ENCODE results near the gene MPRIP.

Gene MPRIP

GRCh38 chr17:17118399-17118798, 76.1 kb downstream of the MPRIP start:
- H3K36me3 Mint-ChIP-seq: no peaks in the 10 kb centered on the region
- peaks cover 81% of the 10 kb centered on the region for H3K4me1 Mint-ChIP-seq (ENCODE audit: low read depth)
- no peaks in the 10 kb centered on the region for H3K9me3 Mint-ChIP-seq (ENCODE audit: low read depth)
- no peaks in the 10 kb centered on the region for H3K27me3 Mint-ChIP-seq
- peak overlapping the region; percentile 94 for H3K27ac Mint-ChIP-seq
- peak overlapping the region; percentile 53 for H3K4me3 Mint-ChIP-seq

DNA sequence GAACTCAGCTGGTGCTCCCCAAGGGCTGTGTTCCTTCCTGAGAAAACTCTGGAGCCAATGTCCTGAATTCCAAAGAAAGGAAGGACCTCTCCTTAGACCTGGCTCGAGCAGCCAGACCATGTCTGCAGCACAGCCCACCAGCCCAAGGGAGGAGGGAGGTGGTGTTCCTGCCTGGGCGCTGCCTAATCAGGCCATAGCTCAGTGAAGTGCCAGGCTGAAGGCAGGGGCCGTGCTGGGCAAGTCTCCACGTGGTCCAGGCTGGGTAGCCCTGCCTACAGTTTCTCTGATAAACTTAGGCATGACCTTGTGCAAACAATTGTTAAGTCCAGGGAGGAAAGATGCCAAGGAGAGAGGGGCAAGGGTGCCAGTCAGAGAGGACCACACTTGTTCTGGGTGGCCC, 76.8 kb downstream of the MPRIP start:
- Mint-ChIP-seq H3K4me3 (no peak overlapping the region), H3K36me3 (no peaks in the 10 kb centered on the region), H3K4me1 (ENCODE audit: low read depth) (peaks cover 81% of the 10 kb centered on the region), H3K9me3 (ENCODE audit: low read depth) (no peaks in the 10 kb centered on the region), H3K27me3 (no peaks in the 10 kb centered on the region), H3K27ac (peak overlapping the region; percentile 94)

GRCh38 chr17:17119533-17119932, 77.3 kb downstream of the MPRIP start:
- peak overlapping the region; percentile 94 for H3K27ac Mint-ChIP-seq
- H3K4me1 Mint-ChIP-seq (ENCODE audit: low read depth): peaks cover 80% of the 10 kb centered on the region
- H3K9me3 Mint-ChIP-seq (ENCODE audit: low read depth): no peaks in the 10 kb centered on the region
- H3K4me3 Mint-ChIP-seq: peak overlapping the region; percentile 36
- no peaks in the 10 kb centered on the region for H3K27me3 Mint-ChIP-seq
- H3K36me3 Mint-ChIP-seq: no peaks in the 10 kb centered on the region

DNA sequence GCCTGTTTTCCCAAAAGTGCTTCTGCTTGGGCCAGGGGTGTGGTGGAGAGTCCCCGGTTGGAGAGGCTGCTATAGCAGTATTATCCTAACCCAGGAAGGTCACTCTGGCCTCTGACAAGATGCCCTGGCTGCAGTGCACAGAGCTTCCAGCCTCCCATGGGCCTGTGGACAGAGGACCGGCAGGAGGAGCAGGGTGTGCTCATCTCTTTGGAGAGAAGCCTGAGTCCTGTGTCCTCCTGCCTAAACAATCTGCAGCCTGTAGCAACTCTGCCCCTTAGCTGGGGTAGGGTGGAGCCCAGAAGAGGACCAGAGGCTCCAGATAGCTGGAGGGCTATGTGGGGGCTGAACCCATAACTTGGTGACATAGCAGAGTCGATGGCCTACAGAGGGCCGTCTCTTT, 78.0 kb downstream of the MPRIP start:
- no peaks in the 10 kb centered on the region for H3K9me3 Mint-ChIP-seq (ENCODE audit: low read depth)
- H3K4me3 Mint-ChIP-seq: no peak overlapping the region
- no peaks in the 10 kb centered on the region for H3K36me3 Mint-ChIP-seq
- H3K27me3 Mint-ChIP-seq: no peaks in the 10 kb centered on the region
- H3K4me1 Mint-ChIP-seq (ENCODE audit: low read depth): peaks cover 80% of the 10 kb centered on the region
- H3K27ac Mint-ChIP-seq: peak overlapping the region; percentile 94

- H3K4me3 Mint-ChIP-seq: no peak overlapping the region
Observed at GRCh38 chr17:17120701-17121100, 78.4 kb downstream of the MPRIP start.

GRCh38 chr17:17121162-17121561, 78.9 kb downstream of the MPRIP start:
- peak overlapping the region; percentile 94 for H3K27ac Mint-ChIP-seq
- no peaks in the 10 kb centered on the region for H3K27me3 Mint-ChIP-seq
- no peaks in the 10 kb centered on the region for H3K9me3 Mint-ChIP-seq (ENCODE audit: low read depth)
- H3K4me1 Mint-ChIP-seq (ENCODE audit: low read depth): peaks cover 82% of the 10 kb centered on the region
- no peaks in the 10 kb centered on the region for H3K36me3 Mint-ChIP-seq
- H3K4me3 Mint-ChIP-seq: no peak overlapping the region

More at GRCh38 chr17:17120701-17121100, 78.4 kb downstream of the MPRIP start:
- Mint-ChIP-seq H3K27me3 (no peaks in the 10 kb centered on the region), H3K9me3 (ENCODE audit: low read depth) (no peaks in the 10 kb centered on the region), H3K4me1 (ENCODE audit: low read depth) (peaks cover 80% of the 10 kb centered on the region), H3K36me3 (no peaks in the 10 kb centered on the region), H3K27ac (peak overlapping the region; percentile 94)

DNA sequence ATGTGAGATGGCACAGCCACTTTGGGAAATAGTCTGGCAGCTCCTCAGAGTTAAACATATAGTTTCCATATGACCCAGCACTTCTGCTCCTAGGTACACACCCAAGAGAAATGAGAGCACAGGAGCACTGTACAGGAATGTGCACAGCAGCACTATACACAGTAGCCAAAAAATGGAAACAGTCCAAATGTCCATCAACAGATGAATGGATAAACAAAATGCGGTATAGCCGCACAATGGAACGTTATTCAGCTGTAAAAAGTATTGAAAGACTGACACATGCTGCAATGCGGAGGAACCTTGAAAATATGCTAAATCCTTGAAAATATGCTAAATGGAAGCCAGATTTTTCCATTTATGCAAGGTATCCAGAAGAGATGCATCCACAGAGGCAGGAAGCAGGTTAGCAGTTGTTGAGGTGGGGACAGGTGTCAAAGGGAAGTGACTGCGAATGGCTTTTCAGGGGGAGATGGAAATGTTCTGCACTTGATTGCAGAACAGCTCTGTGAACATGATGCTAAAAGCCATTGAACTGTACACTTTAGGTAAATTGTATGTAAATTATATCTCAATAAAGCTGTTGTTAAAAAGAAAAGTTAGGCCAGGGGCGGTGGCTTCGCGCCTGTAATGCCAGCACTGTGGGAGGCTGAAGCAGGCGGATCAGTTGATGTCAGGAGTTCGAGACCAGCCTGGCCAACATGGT, 80.7 kb downstream of the MPRIP start:
- peak overlapping the region; percentile 41 for H3K27ac Mint-ChIP-seq
- peaks cover 81% of the 10 kb centered on the region for H3K4me1 Mint-ChIP-seq (ENCODE audit: low read depth)
- no peaks in the 10 kb centered on the region for H3K9me3 Mint-ChIP-seq (ENCODE audit: low read depth)
- H3K36me3 Mint-ChIP-seq: no peaks in the 10 kb centered on the region
- no peak overlapping the region for H3K4me3 Mint-ChIP-seq
- no peaks in the 10 kb centered on the region for H3K27me3 Mint-ChIP-seq

GRCh38 chr17:17124341-17124740, 82.1 kb downstream of the MPRIP start:
- H3K9me3 Mint-ChIP-seq (ENCODE audit: low read depth): no peaks in the 10 kb centered on the region
- peak overlapping the region; percentile 8 for H3K27ac Mint-ChIP-seq
- peak overlapping the region; percentile 45 for H3K4me3 Mint-ChIP-seq
- peaks cover 68% of the 10 kb centered on the region for H3K4me1 Mint-ChIP-seq (ENCODE audit: low read depth)
- no peaks in the 10 kb centered on the region for H3K27me3 Mint-ChIP-seq
- H3K36me3 Mint-ChIP-seq: no peaks in the 10 kb centered on the region

GRCh38 chr17:17125136-17126084, 83.2 kb downstream of the MPRIP start:
- Mint-ChIP-seq H3K4me1 (ENCODE audit: low read depth) (peaks cover 57% of the 10 kb centered on the region), H3K36me3 (no peaks in the 10 kb centered on the region), H3K27me3 (no peaks in the 10 kb centered on the region)

DNA sequence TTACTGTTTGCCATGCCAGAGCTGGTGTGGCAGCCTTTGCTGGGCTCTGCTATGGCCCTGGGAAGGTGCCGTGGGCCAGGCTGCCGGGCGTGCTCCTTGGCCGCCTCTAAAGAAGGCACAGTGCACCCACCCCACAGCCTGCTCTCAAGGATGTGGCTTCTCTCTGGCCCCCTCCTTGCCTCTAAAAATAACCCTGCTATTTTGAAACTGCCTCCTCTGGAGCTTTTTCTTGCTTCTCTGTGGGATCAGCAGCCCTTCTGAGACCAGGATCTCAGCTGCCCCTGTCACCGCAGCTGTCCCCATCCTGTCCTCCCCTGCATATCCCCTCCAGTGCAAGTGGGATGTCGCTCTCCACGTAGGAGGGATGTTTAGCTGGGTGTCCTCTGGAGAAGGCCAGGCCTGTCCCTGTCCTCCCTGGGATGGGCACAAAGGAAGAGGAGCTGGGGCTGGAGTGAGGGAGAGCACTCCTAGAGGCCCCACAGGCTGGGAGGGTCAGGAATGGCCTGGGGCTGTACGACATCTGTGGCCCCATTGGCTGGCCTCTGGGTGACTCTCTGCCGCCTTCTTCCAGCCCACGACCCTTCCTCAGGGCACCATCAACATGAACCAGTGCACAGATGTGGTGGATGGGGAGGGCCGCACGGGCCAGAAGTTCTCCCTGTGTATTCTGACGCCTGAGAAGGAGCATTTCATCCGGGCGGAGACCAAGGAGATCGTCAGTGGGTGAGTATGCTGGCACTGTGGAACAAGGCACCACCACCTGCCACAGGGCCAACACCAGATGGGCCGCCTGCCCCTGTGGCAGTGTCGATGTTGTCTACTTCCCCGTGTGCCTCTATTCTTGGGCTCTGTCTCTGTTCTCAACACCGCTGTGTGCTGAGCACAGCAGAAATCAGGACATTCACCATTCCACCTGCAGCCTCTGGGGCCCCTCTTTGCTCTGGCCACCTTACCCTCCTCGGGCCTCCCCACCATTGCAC, 84.2 kb downstream of the MPRIP start:
- peak overlapping the region; percentile 87 for H3K27ac Mint-ChIP-seq
- peak overlapping the region; percentile 49 for H3K4me3 Mint-ChIP-seq
- no peaks in the 10 kb centered on the region for H3K9me3 Mint-ChIP-seq (ENCODE audit: low read depth)
- H3K4me1 Mint-ChIP-seq (ENCODE audit: low read depth): peaks cover 48% of the 10 kb centered on the region
- no peaks in the 10 kb centered on the region for H3K36me3 Mint-ChIP-seq
- H3K27me3 Mint-ChIP-seq: no peaks in the 10 kb centered on the region

More at GRCh38 chr17:17125136-17126084, 83.2 kb downstream of the MPRIP start:
- Mint-ChIP-seq H3K4me3 (peak overlapping the region; percentile 70), H3K9me3 (ENCODE audit: low read depth) (no peaks in the 10 kb centered on the region), H3K27ac (peak overlapping the region; percentile 87)

GRCh38 chr17:17127156-17127555, 84.9 kb downstream of the MPRIP start:
- no peaks in the 10 kb centered on the region for H3K27me3 Mint-ChIP-seq
- H3K27ac Mint-ChIP-seq: no peak overlapping the region
- H3K9me3 Mint-ChIP-seq (ENCODE audit: low read depth): no peaks in the 10 kb centered on the region
- no peaks in the 10 kb centered on the region for H3K36me3 Mint-ChIP-seq
- H3K4me1 Mint-ChIP-seq (ENCODE audit: low read depth): peaks cover 41% of the 10 kb centered on the region
- H3K4me3 Mint-ChIP-seq: no peak overlapping the region

DNA sequence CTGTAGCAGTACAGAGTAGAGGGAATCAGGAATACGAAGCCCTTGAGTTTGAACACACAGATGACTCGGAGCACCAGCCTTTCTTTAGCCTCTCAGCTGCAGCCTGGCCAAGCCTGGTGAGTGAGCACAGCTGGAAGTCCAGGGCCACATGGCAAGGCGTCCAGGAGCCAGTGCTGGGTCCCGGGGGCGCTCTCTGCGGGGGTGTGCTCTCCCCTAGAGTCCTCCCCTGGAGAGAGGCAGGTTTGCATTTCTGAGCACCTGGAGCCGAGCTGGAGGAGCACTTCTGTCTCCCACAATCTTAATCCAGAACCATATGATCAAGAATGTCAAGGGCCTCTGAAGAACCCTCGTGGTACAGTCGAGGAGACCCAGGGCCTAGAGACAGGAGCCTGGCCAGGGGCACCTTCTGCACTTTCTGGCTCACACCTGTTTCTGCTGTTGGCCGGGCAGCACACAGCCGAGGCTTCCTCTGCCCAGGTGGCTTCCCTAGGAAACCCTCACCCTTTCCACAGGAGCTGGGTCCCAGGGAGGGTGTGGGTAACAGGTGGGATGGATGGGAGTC, 85.6 kb downstream of the MPRIP start:
- Mint-ChIP-seq H3K4me1 (ENCODE audit: low read depth) (peaks cover 39% of the 10 kb centered on the region), H3K27me3 (no peaks in the 10 kb centered on the region), H3K4me3 (no peak overlapping the region), H3K36me3 (no peaks in the 10 kb centered on the region), H3K9me3 (ENCODE audit: low read depth) (no peaks in the 10 kb centered on the region), H3K27ac (no peak overlapping the region)

- Mint-ChIP-seq H3K9me3 (ENCODE audit: low read depth) (no peaks in the 10 kb centered on the region), H3K27me3 (no peaks in the 10 kb centered on the region), H3K4me3 (no peak overlapping the region), H3K27ac (no peak overlapping the region), H3K4me1 (ENCODE audit: low read depth) (peaks cover 35% of the 10 kb centered on the region), H3K36me3 (no peaks in the 10 kb centered on the region)
Observed at GRCh38 chr17:17128476-17129075, 86.3 kb downstream of the MPRIP start.

DNA sequence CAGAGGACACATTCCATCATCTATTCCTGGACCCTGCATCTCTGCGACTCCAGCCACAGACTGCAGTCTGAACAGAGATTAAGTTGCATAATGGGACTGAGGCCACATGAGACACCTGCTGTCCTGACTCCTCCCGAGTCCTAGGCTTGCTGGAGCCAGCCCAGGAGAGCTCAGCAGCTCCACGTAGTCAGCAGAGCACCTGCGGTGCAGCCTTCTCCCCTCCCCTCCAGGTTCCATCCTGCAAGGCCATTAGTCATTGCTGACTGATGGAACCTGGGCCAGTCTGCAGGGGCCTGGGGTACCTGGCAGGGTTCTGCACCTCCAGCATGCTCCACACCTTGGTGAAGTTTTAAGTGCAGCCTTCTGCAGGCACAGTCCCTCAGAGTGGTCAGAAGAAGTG, 87.2 kb downstream of the MPRIP start:
- H3K4me1 Mint-ChIP-seq (ENCODE audit: low read depth): peaks cover 28% of the 10 kb centered on the region

More for the DNA sequence above, 87.2 kb downstream of the MPRIP start:
- Mint-ChIP-seq H3K9me3 (ENCODE audit: low read depth) (no peaks in the 10 kb centered on the region), H3K4me3 (no peak overlapping the region), H3K27ac (no peak overlapping the region), H3K36me3 (no peaks in the 10 kb centered on the region), H3K27me3 (no peaks in the 10 kb centered on the region)

Measured in activated naive CD8-positive, alpha-beta T cell (primary cell).